Measurements from ENCODE around the gene KCNMB2.

DNA sequence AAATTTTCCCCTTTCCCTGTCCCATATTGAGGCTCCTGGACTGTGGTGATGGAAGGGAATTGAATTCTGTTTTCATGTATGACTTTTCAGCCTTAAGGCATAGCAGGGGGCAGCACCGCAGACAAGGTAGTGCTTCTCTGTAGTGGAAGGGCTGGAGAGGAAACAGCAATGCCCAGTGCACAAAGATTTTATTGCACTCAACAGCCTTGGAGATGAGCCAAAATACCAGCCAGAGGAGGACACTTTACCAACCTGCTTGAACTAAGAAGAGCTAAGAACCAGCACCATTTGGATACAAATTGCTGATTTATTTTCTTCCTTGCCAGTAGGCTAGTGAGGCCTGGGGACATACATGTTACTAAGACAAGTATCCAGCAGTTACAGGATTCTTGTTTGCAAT lies 98.7 kb downstream of the KCNMB2 start:
- TF ChIP-seq CTCF (optimal IDR thresholded peaks at IDR 0.05 in 1 of 3, IDR thresholded peaks at IDR 0.05 in 1 of 3, conservative IDR thresholded peaks at IDR 0.05 in 1 of 3; ENCODE audit: extremely low read depth in 1 of 3, insufficient read depth in 2 of 3, low read length in 3 of 3) (no peak), EZH2 (IDR thresholded peaks at IDR 0.05; ENCODE audit: low read length) (no peak)

All from keratinocyte (primary cell).